NCI-H1092 (cell line): ENCODE measurements around the gene VSTM5.

Source experiments
- DNase-seq: peaks from one replicate; lab custom pipeline; 2025; lab: John Stamatoyannopoulos, UW

Gene VSTM5

DNA sequence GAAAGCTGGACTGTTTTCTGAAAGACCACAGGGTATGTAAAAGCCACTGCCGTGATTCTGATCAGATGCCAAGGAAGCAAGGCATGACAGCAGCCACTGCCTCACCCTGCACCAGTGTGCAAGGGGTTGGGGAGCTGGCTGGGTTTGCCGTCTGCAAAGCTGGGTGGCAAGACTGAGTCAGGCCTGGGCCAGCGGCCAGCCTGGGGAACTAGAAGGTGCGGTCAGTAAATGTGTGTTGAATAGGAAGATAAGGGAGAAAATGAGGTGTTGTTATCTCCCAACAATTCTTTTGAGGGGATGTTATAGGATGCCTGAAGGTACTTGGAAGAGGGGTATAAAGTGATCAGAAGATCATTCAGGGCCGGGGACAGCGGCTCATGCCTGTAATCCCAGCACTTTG, 8.0 kb downstream of the VSTM5 start:
- no peak for DNase-seq

DNA sequence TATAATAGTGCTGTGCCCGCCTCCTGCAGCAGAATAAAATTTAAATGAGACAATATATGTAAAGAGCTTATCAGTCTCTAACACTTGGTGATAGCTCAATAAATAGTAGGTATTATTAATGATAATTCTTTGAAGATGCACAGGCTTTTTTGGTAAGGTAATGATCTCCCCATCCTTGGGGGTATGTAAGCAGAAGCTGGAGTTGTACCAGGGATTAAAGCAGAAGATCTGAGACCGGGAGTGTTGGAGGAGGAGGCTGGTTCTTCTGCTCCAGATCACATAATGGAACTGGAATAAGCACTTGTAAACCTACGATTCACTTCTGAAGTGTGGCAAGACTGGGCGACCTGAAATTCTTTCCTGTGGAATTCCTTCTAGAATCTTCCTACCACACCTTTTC, 8.4 kb downstream of the VSTM5 start:
- no peak for DNase-seq

DNA sequence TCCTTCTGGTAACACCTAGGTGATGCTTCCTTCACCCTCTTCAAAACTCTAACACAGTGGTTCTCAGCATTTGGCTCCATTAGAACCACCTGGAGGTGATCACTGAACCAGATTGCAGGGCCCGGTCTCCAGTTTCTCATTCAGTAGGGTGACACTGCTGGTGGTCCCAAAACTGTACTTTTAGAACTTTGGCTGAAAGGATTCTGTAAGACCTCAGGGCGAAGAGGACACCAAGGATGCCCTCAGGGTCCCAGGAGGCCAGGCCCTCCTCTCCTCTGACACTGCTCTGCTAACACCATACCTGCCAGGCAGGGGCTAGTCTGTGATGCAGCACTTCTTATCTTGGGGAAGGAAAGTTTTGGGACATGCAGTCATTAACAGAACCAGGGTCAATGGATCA, 9.0 kb downstream of the VSTM5 start:
- DNase-seq = no peak

DNA sequence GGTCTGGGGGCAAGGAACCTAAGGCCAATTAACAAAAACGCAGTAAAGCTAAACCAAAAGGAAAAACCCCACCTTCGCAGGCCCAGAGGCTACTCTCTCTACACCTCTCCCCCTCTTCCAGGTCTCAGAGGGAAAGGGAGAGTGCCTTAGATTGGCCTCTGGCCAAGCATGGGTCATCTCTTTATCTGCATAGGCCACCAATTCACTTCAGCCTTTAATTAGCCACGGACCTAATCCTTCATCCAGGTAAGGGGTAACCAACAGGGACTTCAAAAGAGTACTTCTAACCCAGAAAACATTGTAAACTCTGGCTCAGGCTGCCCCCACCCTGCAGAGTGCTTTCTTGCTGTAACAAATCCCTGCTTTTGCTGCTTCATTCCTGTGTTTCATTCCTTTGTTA, 9.4 kb downstream of the VSTM5 start:
- no peak for DNase-seq

DNA sequence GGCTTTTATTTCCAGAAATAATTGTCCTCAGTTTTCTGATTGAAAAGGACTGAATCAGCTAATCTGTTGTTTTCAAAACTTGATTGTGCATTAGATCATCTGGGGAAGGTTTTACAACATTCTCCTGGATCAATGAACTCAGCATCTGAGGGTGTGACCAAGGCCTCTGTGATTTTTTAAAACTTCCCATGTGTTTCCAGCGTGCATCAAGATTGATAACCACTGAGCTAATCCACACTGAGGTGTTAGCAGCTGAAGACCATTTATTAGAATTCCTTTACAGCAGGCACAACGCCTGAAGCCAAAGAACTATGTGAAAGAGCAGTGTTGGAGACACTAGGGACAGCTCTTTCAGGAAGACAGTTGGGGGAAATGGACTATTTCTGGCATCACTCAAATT, 10.2 kb downstream of the VSTM5 start:
- DNase-seq = no peak

DNA sequence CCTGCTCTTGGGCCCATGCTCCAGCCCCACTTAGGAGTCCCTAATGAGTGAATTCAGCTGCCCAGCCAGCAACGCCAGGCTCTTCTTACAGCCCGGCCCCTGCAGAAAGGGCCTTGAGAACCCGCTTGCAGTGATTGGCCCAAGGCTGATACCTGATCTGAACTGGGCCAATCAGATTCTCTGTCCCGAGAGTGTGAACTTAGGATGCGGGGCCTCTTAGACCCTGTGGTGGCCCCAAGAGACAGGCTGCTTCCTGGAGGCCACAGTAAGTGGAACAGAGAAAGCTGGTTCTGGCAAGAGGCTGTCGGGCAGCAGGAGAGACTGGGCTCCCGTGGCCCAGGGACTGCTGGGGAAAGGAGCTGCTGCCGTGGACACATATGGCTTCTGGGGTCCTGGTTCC, 11.5 kb downstream of the VSTM5 start:
- DNase-seq = no peak

DNA sequence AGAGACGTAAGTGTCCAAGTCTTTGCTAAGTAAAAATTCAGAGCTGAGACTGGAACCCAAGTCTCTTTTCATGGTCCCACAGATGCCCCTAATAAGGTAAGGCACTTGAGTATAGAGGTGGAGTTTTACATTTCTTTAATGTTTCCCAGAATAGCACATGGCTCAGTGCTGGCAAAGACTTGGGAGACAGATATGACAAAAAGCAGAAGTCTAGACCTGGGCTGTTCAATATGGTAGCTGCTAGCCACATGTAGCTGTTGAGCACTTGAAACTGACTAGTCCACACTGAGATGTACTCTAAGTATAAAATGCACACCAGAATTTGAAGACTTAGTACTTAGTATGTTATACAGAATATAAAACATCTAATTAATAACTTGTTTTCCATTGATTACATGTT, 17.6 kb downstream of the VSTM5 start:
- DNase-seq = no peak

DNA sequence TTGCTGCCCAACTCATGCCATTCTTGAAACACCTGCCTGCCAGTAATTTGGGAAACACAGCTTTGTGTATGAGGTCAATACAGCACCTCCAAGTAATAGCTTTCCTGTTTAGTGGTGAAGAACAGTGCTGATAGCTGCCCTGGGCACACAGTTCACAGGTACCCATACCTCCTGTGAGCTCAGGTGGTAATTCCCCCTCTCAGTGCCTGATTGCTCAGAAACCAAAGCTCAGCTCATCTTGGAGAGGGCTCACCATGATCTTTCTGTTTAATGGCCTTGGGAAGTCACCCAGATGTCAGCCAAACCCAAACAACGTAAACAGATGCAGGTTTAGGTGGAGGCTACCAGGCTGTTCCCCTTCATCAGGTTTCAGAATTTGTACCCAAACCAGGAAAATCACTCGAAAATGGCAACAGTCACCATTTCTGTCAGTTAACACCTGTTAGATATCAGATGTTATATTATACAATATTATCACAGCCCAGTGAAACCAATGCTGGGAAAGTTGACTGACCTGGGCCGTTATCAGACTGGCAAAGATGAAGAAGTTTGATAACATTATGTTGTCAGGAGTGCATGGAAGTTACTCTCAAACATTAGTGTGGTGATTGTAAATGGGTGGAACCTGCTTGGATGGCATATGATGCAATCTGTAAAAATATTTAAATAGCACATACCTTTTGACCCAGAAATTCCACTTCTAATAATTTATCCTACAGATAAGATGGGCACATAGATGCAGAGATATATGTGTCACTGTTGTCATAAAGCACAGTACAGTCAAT, 18.9 kb downstream of the VSTM5 start:
- no peak for DNase-seq

DNA sequence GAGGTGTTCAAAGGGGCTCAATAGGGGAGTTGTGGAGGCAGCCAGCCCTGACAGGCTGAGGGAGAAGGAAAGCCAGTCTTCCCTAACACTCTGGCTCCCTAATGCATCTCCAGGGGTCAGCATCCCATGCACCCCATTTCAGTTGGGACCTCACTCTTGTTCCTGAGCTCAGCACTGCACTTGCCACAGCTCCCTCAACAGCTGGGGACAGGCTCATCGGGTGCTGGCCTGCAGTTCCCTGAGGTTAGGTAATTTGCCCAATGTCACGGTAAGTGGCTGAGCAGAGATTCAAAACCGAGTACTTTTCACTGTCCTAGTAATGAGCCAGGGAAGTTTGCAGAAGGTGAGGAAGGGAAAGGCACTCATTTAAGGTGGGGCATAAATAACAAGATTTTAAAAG, 20.8 kb downstream of the VSTM5 start:
- DNase-seq = no peak

DNA sequence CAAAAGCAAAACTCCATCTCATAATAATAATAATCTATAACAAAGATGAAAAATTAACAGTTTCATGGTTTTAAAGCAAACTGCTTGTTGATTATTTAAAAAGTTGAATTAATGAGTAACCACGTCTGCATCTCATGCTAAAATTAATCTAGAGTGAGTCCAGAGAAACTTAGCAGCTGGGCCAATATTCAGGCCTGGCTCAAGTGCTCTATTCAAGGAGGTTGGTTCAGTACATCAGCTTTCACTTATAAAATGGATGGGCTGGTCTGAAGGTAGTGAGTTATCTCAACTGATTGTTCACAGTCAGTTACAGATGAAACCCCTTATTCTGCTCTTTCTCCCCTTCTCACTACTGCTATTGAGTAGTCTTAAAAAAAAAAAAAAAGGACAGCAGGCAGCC, 23.1 kb downstream of the VSTM5 start:
- no peak for DNase-seq

DNA sequence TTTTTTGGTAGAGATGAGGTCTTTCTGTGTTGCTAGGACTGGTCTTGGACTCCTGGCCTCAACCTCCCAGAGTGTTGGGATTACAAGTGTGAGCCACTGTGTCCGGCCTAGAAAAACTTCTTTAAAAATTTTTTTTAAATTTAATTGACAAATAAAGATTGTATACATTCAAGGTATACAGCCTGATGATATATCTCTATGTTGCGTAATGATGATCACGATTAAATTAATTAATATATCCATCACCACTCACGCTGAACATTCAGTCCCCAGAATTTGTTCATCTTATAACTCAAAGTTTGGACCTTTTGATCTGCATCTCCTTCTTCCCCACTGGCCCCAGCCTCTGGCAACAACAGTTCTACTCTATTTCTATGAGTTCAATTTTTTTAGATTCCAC, 27.2 kb downstream of the VSTM5 start:
- DNase-seq = no peak

DNA sequence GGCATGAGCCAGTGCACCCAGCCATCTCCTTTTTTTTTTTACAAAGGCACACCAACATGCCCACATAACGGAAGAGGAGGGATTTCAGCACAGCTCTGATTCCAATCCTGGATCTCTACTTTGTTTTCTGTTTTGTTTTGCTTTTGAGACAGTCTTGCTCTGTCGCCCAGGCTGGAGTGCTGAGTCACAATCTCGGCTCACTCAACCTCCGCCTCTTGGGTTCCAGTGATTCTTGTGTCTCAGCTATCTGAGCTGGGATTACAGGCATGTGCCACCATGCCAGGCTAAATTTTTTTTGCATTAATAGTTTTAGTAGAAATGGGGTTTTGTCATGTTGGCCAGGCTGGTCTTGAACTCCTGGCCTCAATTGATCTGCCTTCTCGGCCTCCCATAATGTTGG, 28.1 kb downstream of the VSTM5 start:
- DNase-seq = no peak

DNA sequence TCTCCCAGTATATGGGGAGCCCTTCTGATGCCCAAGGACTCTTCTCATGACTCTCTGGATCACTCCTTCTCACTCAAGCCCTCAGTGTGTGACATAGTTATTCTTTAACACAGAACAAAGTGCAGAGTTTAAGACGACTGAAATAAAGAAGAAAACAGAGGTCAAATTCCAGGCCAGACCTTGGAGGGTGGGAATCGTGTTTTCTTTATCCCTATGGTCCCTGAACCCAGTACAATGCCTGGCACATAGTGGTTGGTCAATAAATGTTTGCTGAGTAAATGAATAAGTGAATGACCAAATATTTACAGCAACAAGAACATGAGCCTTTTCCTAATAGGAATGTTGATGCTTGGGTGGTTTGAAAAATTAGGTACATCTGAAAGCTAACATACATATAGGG, 28.8 kb downstream of the VSTM5 start:
- no peak for DNase-seq

DNA sequence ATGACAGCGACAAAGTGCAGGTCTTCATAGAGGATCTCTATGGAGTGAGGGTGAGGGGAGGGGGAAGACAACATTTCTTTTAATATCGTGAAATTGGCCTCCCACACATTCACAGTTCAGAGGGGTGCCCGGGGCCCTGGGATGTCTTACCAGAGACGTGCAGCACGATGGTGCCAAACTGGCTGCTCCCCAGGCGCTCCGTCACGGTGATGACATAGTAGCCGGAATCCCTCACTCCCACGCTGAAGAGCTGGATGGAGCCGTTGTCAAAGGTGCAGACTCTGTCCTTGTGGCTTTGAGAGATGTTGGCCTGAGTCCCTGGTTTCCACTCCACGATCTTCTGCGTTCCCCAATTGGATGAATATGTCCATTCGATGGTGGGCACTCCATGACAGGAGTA, 29.6 kb downstream of the VSTM5 start:
- no peak for DNase-seq

DNA sequence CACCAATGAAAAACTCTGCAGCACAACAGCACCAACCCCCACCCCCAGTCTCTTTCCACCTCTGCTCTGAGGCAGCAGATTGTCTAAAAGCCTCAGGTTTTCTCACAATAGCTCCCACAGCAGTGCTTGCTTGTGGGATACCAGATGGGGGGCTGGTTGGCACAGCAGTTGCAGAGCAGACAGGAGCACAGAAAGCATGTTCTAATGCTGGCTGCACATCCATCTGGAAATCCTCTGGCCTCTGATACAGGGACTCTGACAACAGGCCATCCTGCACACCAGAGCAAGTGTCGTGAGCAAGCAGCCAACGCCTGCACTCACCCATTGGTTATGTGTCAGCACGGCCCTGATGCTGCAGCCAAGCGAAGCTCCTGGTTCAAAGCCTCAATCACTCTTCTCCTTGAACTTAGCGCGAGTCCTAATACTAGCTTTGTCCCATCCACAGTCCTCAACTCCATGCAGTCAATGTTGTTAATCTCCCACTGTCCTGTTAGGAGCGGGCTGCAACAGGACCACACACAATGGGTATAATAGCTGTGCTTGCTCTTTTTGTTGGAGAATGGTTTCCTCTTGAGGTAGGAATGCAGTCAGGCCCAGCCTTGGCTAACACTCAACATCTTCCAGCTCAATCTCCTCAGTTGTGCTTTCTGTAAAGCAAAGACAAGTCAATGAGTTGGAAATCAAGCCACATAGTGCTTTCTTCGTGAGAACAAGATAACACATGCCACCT, 30.3 kb downstream of the VSTM5 start:
- DNase-seq = no peak

DNA sequence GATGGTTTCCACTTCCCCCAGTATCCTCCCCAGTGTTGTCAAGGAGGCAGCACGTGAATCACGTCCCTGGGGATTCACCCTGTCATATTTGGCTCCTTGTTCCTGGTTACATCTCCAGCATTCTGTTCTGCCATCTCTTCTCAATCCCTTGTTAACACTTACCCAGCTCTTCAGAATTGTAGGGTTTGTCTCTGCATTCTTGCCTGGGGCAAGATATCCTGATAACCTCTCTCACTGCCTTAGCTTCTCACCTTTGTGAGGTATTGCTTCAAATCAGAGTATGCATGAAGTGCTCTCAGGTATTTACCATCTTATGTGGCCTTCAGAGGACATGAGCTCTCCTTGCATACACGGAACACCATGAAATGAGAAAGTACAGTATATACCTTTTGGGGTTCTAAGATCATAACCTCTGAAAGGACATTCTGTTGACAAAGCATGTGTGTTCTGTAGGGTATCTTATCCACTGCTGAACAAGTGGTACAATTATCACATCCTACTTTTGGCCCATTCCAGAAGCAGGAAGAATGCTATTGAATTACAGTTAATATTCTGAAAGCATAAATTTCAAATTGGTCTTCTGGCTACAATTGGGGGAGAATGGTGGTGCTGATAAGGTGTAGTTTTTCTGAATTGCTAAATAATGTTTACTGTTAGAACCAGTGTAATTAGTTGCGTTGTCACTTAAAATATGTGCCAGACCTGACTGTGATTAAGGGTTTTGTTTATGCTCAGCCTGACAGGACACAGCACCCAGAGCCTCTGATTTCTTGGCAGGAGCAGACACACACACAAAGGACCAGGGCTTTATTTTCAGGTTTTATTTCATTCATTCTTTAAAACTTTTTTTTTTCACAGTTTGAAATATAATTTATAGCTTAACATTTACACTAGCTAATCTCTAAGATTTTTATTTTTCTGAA, 32.7 kb downstream of the VSTM5 start:
- no peak for DNase-seq

DNA sequence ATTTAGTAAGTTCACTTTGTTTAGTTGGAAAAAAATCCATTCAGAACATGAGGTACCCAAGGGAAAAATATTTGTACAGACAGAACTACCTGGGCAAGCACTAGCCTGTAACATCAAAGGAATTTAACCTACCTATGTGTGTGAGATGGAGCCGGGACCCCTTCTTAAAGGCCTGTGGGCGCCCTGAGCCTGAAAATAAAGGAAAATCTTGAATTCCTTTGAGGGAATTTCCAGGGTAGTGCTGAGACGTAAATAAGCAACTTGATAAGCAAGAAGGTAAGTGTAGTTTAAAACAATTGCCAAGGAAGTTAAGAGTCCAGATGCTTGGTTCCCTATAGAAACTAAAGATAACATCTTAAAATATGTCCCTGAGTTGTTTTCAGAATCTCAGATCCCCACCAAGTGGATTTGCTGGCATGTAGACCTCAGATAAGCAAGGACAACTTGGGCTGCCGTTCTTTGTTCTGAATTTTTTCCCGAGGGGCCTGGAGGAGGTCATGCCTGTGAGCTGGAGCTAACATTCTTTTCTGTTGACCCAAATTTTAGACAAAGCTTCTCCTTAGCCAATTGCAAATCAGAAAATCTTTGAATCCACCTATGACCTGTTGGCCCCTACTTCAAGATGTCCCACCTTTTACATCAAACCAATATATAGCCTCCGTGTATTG, 35.3 kb downstream of the VSTM5 start:
- DNase-seq = no peak

DNA sequence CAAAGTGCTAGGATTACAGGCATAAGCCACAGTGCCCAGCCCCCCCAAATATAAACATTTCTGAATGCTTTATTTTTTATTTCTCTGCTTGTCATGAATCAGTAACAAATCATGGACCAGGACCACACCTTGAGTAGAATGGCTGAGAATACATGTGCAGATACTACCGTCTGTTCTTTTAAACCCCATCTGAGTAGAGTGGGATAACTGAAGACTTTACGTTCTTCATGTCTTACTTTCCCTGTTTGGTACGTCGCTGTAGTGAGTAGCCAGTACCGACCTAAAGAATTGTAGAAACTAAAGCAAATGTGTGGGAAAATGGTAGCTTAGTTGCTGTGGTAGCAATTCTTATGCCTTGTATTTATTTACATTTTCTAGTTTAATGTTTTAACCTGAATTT, 36.4 kb downstream of the VSTM5 start:
- no peak for DNase-seq

DNA sequence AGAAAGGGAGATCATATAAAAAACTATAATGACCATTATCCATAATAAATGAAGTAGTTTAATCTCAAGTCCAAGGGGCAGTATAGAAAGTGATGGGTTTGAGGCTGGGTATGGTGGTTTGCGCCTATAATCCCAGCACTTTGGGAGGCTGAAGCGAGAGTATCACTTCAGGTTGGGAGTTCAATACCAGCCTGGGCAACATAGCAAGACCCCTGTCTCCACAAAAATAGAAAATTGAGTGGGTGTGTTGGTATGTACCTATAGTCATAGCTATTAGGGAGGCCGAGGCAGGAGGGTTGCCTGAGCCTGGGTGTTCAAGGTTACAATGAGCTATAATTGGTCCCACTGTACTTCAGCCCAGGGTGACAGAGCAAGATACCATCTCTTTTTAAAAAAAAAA, 42.4 kb downstream of the VSTM5 start:
- DNase-seq = no peak

DNA sequence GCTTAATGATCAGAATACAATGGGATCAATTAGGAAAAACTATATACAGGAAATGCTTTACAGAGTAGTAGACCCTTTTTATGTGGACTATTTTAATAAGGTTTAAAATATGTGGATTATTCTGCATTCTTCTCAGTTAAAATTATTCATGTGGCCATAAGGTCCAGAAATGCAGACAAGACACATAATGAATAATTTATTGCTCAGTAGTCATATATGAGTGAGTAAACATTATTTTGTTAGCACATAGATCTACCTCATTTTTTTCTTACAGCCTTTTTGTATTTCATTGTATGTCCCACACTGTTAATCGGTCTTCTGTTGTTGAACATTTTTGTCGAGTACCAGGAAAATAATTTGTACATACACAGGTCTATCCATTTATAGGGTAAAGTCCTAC, 45.5 kb downstream of the VSTM5 start:
- DNase-seq = no peak

DNA sequence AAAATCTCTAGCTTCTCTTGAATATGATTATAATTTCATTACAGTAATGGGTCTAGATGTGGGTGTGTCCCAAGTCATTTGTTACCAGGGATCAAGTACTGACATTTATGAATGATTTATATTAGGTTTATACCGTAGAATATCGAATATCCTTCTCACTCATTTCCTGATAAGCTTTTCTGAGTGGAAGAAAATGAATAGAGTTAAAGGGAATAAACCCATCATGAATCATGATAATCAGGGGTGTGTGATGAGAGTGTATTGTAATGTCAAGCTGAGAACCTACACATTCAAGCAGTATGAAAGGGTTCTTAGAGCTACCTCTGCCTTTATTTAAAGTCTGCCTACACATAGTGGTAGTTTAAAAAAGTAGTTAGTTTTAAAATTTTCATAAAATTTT, 49.1 kb downstream of the VSTM5 start:
- DNase-seq = no peak
